GM18907 (cell line): ENCODE measurements around the gene DPT.

Experiments used
- ATAC-seq: cut with Tn5 transposase; IDR thresholded peaks from one replicate; pipeline ENCODE4 v1.9.1; 2021; ENCODE audit warnings: mild to moderate bottlenecking, moderate library complexity; ENCODE audit not compliant: unreplicated experiment

Gene DPT

GRCh38 chr1:168672278-168672677, 56.7 kb downstream of the DPT start:
- ATAC-seq = no peak

- no peak for ATAC-seq
Observed at GRCh38 chr1:168671782-168672181, 57.2 kb downstream of the DPT start.

GRCh38 chr1:168665975-168666374, 63.0 kb downstream of the DPT start:
- no peak for ATAC-seq

GRCh38 chr1:168664069-168664834, 64.8 kb downstream of the DPT start:
- ATAC-seq = no peak

GRCh38 chr1:168656485-168656884, 72.5 kb downstream of the DPT start:
- no peak for ATAC-seq

GRCh38 chr1:168654198-168654915, 74.6 kb downstream of the DPT start:
- ATAC-seq = no peak

- no peak for ATAC-seq
Observed at GRCh38 chr1:168653567-168653966, 75.4 kb downstream of the DPT start.

- no peak for ATAC-seq
Observed at GRCh38 chr1:168645721-168646120, 83.3 kb downstream of the DPT start.
